Fibroblast of lung (primary cell): ENCODE data around the gene UNC45A.

ENCODE experiments used
- EZH2 ChIP-seq: IDR thresholded peaks from 2 replicates; pipeline ENCODE4 v1.5.1; 2012; ENCODE audit warnings: low read length, control low read depth, mild to moderate bottlenecking; ENCODE audit errors: missing control alignments
- TF ChIP-seq, protein P1 (sequence below), 2 donors: IDR thresholded peaks in 1 of 2; conservative IDR thresholded peaks in 1 of 2; 1 replicate in 1 of 2; 2 replicates in 1 of 2; pipeline ENCODE4 v1.5.1; 2011 to 2012; ENCODE audit warnings: low read length in 2 of 2, control low read depth in 1 of 2, inconsistent platforms in 1 of 2, low read depth in 1 of 2, mild to moderate bottlenecking in 1 of 2

DNA sequence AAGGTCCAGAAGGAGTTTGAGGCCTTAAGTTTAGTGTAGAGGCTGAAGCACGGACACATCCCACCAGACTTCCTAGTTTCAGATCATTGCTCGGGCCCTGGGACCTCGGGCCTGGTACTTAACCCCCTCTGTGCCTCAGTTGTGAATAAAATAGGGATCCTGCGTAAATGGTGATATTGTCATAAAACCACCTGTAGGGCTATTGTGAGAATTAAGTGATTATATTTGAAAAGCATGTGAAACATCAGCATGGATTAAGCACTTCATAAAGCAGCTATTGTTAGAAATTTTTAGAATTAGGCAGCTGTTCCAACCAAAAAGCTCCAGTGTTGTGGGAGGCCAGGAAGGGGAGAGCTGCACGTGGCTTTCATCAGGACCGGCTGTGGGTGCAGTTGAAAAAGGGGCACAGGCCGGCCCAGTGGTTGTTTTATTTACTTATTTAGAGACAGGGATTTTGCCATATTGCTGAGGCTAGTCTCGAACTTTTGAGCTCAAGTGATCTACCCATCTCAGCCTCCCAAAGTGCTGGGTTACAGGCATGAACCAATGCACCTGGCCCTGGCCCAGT lies 24.0 kb downstream of the UNC45A start:
- TF ChIP-seq, protein P1, sequence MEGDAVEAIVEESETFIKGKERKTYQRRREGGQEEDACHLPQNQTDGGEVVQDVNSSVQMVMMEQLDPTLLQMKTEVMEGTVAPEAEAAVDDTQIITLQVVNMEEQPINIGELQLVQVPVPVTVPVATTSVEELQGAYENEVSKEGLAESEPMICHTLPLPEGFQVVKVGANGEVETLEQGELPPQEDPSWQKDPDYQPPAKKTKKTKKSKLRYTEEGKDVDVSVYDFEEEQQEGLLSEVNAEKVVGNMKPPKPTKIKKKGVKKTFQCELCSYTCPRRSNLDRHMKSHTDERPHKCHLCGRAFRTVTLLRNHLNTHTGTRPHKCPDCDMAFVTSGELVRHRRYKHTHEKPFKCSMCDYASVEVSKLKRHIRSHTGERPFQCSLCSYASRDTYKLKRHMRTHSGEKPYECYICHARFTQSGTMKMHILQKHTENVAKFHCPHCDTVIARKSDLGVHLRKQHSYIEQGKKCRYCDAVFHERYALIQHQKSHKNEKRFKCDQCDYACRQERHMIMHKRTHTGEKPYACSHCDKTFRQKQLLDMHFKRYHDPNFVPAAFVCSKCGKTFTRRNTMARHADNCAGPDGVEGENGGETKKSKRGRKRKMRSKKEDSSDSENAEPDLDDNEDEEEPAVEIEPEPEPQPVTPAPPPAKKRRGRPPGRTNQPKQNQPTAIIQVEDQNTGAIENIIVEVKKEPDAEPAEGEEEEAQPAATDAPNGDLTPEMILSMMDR (conservative IDR thresholded peaks at IDR 0.05 in 1 of 2, IDR thresholded peaks at IDR 0.05 in 1 of 2; ENCODE audit: low read depth in 1 of 2, low read length in 2 of 2): no peak
- TF ChIP-seq EZH2: no peak
